Activated naive CD4-positive, alpha-beta T cell treated with anti-CD3 and anti-CD28 coated beads, Interleukin-2, amount 50 U/mL, for 16 hours (primary cell): ENCODE data around the gene ADRB2.

ENCODE experiments used
- DNase-seq: peaks from one replicate; pipeline ENCODE4 v3.0.0-alpha.2; 2020

The ADRB2 gene

DNA sequence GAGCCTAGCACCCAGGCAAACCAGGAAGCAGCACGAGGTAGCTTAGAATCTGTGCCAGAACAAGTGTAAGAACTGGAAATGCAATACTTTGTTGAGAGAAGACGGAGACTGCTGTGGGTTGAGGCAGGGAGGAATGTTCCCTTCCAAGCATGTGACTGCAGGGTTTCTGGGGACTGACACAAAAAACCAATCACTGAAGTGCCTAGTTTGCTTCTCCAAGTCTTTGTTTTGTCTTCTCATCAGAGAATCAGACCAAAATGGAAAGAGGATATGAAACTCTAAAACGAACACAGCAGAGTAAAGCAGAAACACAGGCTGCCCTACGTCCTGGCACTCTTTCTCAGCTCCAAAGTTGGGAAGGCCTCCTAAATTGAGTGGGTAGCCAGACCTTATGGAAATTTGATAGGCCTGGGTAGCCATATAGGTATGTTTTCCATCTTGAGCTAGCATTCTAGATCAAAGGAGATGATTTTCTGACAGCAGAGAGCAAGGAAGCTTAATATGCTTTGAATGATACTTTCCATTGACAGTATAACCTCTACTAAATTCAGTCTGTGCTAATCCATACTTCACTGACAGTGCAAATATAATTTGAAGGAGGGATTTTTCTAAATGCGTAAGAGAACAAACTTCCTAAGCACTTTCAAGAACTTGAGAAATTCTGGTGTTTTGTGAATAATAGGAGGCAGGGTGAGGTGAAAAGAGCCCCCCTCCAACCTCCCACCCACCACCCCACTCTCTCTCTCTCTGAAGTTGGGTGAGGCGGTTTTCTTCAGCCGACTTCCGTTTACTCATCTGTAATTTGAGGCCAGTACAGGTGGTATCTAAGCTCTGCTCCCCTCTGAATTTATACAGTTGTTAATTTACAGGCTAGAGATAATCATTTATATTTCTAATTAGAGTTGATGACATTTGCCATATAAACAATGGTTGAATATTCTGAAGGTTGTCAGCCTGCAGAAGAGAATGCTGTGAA, 5.5 kb downstream of the ADRB2 start:
- no peak for DNase-seq

DNA sequence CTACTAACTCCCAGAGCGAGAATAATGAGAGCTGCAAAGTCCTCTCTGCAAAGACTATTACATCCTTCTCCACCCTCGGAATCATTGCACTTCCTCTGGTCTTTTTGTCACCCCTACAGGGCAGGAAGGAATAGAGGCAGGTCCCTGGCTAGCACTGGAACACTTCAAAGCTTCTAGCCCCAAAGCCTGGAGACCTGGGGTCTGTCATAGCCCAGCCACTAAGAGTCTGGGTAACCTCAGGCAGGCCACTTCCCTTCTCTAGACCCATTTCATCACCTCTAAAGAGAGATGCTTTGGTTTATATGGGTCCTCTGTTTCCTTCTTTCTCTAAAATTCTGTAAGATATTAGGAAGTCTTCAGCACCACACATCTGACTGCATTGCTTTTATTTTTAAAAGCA, 6.7 kb downstream of the ADRB2 start:
- DNase-seq, result no peak

DNA sequence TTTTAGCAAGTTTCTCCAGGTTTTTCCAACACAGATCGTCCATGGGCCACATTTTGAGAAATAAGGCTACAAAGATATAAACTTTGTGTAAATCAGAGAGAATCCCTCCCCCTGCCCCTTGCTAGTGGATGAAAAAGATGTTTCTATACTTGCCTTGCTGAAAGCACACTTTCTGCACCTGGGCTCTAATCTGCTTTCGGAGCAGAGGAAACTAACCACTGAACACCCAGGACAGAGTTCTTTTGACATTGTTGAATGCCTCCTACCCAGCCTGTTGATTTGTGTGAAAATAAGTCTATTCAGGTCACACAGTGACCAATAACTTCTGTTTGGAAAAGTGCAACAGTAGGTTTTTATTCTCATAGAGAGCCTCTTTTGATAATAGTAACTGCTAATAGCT, 7.5 kb downstream of the ADRB2 start:
- no peak for DNase-seq

DNA sequence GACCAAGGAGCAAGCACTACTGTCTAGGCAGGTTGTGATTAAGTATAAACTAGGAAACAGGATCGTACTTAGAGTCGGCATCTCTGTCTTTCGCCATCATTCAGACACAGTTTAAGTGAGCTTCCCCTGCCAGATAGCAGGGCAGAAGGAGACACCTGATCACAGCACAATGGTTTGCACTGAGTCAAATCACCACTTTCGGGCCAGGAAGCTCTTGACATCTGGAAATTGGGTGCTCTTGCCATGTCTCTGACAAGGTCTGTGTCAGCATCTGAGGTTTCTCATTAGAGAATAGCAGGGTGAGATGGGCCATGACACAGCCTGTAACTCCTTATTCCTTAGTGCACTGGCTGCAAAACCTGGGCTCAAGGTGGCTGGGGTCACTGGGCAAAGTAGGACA, 8.3 kb downstream of the ADRB2 start:
- no peak for DNase-seq

DNA sequence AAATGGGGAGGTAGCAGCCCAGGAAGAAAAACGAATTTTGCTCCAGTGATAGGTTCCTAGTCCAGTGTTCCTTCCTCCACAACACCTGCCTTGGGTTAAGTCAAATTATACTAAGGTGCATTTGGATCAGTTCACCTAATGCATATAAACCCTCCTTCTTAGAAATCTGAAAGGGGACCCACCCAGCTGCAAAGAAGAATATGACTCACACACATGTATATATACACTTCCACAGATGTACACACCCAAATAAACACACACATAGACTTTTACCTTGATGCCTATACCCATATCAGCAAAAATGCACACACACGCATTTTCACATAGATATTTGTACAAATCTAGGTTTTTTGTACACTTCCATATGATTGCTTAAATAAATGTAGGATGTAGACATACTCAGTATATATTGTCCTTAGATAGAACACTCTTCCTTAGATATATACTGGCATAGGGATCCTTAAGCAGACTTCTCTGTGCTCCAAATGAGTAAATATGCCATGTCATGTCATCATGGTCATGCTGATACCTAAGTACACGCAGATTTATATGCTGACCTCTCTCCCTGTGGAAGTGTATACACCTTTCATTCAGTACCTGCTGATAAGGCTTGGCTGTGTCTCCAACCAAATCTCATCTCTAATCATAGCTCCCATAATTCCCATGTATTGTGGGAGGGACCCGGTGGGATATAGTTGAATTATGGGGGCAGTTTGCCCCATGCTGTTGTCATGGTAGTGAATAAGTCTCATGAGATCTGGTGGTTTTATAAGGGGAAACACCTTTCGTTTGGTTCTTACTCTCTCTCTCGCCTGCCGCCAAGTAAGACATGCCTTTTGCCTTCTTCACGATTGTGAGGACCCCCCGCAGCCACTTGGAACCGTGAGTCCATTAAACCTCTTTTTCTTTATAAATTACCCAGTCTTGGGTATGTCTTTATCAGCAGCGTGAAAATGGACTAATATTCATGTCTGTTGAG, 10.2 kb downstream of the ADRB2 start:
- DNase-seq, result no peak

DNA sequence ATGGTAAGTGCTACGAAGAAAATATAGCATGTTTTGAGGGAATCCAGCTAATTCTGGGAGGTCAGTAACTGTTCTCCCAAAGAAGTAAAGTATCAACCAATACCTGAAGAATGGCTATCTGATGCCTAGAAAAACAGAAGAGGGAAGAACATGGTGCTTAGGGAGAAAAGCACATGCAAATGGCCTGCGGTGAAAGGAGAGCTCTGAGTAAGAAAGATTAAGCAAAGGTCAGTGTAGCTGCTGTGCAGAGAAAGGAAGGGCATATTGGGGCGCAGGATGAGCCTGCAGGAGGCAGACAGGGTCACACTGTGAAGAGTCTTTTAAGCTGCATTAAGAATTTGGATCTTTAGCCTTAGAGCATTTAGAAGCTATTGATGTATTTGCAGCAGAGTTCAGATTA, 11.0 kb downstream of the ADRB2 start:
- no peak for DNase-seq

DNA sequence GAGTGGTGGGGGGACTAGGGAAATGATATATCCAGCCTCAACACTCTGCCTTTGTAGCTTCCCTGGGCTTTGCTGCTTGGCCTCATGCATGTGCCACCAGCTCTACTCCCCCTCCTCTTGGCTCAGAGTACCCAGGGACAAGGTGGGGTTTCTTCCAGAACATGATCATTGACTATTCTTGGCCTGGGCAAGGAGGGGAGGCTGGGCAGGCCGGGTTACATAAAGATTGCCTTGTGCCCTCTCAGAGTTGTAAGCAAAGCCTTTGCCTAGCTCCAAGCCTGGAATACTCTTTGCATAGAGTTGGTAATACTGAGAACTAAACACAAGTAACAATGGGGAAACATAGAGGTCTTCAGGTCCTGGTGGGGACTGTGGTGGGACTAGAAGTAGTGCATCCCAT, 11.9 kb downstream of the ADRB2 start:
- DNase-seq, result no peak

DNA sequence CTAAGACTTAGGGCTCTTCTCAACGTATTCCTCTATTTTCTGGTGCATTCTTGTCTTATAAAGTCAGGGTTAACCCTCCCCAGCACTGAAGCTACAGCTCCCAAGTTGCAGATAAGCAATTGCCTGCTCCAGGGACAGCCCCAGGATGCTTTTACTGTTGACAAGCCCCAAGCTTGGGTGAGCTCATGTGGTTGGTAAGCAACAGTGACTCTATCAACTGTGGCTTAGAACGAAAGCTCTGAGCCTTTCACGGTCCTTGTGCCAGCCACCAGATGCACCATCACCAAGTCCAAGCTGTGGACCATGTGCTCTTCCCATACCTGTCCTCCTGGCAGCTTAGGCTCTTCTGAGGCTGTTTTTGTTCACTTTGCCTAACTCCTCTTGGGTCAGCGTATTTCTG, 13.5 kb downstream of the ADRB2 start:
- no peak for DNase-seq

DNA sequence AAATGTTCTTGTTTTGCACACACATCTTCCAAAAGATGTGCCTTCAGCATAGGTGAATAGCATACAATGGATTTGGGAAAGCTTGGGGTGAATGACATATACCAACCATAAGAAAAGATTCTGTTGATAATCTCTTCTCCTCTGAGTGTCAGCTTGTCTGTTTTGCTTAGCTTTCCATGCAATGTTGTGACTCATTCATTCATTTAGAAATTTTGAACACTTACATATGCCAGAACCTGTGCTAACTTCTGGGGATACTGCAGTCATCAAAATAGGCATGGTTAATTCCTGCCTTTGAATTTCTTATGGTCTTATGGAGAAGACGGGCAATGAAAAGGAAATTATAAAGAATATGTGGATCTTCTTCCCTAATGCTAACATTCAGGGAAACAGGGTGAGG, 14.1 kb downstream of the ADRB2 start:
- no peak for DNase-seq

DNA sequence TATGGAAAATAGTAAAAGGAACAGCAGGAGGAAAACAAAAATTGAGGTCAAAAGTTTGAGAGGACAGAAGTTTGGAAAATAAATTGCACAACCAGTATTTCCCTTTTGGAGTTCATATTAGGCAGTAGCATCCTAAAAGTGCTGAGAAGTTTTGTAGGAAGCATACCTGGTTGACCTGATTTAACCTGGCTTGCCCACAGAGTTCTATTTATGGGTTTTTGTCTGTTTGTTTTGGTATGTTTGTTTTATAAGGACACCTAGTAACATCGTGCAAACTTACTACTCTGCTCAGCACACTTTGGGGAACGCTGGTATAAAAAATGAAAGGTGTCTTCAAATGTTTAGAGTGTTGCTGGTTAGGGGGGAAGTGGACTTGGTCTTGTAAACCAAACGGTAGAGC, 15.1 kb downstream of the ADRB2 start:
- DNase-seq, result no peak

DNA sequence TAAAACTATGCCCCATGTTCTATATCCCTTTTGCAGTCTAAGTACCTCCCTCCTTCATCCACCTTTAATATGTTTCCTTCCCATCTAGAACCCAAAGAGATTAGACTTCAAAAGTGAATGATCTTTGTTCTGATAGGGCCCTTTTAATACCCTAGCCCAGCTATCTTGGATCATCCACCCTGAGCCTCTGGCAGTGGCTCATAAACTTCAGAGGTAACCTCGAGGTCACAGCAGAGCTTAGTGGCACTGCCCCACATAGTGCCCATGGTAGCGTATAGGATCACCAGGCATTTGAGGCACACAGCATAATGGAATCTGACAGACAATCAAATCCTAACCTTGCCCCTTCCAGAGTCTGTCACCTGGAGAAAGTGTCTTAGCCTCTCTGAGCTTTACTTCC, 15.8 kb downstream of the ADRB2 start:
- no peak for DNase-seq

DNA sequence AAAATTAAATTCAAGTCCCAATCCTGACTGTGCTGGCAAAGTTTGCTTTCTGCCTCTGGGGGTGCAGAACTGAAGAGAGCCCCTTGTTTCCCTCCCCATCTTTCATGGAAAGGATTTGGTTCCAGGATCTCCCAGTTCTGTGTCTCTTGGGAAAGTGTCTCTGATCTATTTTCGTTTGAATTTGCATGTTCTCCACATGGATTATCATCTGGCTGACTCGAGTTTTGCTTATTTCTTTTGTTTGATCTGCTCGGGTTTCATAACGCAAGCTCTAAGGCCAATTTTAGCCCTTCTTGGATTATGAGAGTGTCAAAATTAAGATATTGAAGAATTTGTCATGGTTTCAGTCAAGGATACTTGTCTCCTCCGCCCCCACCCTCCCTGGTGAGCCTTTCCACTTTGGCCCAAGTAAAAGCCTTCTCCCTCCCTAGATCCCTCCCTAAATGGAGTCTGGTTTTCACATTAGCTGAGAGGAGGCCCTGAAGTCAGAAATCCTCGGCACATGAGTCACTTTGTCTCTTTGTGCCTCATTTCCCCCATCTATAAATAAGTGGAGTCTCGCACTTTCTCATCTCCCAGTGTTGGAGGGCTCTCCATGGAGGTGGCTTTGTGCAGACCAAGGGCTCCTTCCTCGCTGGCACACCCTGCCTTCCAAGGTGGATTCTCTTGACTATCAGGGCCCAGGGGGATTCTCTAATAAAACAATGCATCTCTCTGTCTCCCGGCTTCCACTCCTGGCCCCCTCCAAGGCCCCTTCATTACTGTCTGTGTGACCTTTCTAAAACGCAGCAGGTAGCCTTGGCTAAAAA, 17.3 kb downstream of the ADRB2 start:
- no peak for DNase-seq

DNA sequence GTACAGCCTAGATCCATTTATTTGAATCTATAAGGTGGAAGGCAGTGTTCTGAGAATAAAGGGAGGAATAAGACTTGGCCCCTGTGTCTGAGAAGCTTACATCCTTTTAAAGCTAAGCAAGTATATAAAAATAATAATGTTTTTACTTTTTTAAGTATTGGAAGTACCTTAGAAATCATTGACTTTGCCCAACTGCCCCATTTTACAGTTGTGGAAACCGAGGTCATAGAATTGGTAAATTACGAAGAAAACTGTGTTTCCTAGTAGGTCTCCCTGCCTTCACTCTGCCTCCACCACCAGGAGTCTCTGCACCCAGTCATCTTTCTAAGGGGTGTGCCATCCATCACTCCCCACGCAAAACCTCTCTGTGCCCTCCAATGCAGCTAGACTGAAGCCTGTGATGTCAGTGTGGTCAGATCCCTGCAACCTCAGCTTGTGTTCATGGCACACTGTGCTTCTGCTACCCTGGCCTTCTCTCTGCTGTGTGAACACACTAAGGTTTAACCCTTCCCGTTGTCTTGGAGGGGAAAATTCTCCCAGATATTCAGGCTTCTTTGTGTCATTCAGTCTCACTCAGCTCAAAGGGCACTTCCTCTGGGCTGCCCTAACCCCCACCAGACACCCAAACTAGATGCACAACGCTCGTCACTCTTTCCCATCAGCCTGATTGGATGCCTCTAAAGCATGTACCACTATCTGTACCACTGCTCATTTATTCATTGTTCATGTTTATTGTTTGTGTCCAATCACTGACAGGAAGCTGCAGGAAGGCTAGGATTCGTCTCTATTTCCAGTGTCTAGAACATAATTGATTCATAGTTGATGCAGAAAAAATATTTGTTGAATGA, 18.2 kb downstream of the ADRB2 start:
- no peak for DNase-seq

DNA sequence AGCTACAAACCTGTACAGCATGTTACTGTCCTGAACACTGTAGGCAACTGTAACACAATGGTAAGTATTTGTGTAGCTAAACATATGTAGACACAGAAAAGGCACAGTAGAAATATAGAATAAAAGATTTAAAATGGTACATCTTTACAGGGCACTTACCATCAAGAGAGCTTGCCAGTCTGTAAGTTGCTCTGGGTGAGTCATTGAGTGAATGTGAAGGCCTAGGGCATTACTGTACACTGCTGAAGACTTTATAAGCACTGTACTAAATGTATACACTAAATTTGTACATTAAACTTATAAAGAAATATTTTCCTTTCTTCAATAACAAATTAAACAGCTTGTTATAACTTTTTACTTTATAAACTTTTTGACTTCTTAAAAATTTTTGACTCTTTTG, 20.5 kb downstream of the ADRB2 start:
- no peak for DNase-seq

DNA sequence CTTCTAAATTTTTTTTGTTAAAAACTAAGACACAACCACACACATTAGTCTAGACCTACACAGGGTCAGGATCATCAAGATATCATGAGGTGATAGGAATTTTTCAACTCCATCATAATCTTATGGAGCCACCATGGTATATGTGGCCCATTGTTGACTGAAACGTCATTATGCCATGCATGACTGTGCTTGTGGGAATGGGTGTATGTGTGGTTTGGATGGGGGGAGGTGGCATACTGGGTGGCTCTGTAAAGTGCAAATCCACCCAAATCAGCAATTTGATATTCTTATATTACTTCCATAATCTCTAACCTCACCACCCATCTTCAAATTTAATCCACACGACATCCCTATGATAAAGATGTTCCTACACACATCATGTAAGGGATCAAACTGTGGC, 21.0 kb downstream of the ADRB2 start:
- no peak for DNase-seq

DNA sequence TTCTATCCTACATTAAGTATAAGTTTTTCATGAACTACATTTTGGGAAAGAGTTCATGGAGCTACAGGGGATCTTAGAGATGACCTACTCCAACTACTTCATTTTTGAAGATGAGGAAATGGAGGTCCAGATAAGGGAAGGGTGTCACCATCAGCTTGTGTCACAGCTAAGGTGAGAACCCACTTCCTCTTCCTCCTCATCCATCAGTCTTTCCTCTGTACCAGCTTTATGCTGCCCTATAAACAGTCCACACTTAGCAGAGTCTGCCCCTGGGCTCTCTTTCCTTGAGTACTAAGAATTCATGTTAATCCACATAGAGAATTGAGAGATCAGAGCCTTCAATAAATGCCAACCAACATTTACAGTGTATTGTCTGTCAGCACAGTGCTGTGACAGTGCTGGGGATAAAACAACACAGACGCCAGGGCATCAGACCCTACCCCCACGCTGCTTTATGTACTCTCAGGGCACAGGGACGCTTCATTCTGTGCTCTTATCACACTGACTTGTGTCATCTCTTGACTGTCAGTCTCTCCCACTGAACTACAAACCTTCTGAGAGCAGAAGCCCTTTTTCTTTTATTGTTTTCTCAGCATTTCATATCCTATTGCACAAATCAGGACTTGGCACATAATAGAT, 22.1 kb downstream of the ADRB2 start:
- DNase-seq, result no peak

DNA sequence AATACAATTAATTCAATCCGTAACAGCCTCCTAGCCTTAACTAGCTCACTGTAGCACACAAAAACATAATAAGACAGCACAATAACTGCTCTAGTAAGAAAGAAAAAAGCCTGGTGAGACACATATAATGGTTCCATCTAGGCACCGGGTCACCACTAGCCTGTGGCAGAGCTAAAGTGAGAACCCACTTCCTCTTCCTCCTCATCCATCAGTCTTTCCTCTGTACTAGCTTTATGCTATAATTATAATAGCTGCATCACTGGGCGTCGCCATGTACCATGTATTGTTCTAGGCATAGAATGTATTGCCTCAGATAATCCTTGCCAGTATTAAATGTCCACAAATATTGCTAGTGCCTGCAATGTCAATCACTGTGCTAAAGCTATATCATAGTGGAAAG, 23.1 kb downstream of the ADRB2 start:
- no peak for DNase-seq

DNA sequence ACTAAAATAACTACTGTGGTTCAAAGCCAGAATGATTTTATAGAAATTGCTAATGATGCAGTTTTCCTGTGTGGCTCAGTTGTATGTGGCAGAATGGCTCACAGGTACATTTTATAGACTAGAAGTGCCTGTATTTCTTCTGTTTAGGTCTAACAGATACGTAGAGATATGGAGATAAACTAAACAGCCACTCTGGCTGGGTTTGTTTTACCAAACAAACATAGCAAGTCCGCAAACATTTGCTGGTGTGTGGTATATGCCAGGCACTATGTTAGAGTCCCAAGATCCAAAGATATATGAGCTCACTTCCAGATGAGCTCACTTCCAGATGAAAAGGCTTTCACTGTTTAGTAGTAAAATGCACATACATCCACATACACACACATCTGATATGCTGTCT, 24.4 kb downstream of the ADRB2 start:
- no peak for DNase-seq

DNA sequence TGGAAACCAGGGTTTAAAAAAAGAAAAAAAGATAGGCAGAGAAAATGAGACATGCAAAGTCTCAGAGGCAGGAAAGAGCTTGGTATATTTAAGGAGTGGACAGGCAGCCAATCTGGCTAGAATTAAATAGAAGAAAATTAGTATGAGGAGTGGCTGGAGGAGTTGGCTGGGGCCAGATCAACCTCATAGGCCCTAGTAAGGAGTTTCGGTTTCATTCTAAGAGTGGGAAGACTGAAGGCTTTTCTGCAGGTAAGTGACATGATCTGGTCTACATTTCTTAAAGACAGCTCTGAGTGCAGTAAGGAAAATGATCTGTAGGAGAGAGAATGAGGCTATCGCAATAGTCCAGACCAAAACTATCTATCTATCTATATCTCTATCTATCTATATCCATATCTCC, 27.5 kb downstream of the ADRB2 start:
- DNase-seq, result no peak

DNA sequence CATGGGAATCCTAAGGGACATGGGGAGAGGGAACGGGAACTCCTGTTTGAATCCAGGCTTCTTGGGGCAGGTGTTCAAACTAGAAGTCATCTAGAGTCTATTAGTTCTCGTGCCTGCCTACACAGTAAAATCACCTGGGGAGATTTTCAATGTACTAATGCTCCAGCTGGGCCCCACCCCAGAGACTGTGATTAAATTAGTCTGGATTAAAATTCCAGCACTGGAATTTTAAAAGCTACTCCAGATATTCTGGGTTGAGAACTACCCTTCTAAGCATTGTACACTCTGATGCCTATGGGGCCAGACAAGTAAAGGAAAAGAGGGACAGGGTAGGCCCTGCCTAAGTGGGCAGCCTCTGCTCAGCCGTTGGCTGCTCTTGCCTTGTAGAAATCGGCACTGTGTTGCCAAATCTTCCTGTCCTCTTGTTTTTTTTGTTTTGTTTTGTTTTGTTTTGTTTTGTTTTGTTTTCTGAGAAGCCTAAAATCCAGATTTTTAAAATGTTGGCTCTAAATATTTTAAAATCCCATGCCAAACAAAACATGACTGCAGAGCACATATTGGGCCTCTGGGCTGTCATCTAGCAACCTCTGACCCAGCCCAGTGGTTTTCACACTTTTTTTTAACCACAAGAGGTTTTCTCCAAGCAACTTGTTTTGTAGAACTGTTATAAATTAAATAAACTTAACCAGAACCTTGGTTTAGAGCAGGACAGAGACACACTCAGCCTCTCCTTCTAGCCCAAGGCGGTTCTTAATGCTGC, 29.0 kb downstream of the ADRB2 start:
- DNase-seq, result no peak

DNA sequence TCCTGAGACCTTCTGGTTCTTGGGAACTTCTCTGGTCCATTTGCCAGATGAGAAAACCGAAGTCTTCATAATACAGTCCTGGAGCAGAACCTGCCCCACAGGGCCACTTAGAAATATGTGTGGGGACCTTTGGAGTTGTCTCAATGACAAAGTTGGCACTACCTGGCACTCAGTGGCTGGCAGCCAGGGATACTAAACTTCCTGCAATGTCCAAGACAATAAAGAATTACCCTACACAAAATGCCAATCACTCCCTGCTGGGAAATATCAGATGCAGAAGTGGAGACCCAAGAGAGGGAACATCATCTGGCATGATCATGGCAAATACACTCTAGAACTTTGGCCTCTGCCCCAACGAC, 29.6 kb downstream of the ADRB2 start:
- DNase-seq, result no peak
